ENCODE measurements around the gene CALN1.

Gene CALN1

DNA sequence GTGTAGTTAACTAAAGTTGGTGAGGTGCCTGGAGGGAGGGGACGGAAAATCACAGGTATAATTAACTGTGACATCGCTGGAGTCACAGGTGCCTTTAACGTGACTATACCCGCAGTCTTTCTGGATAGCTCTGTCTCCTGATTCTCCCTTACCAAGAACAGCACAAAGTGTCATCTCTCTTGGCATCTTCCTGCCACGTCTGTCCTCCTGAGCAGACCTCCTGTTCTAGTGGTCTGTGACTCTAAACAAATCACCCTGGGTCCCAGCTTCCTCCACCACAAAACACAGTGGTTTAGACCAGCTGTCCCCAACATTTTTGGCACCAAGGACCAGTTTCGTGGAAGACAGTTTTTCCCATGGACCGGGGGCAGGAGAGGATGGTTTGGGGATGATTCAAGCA is 90.5 kb downstream of the CALN1 start:
- DNase-seq: no peak

DNA sequence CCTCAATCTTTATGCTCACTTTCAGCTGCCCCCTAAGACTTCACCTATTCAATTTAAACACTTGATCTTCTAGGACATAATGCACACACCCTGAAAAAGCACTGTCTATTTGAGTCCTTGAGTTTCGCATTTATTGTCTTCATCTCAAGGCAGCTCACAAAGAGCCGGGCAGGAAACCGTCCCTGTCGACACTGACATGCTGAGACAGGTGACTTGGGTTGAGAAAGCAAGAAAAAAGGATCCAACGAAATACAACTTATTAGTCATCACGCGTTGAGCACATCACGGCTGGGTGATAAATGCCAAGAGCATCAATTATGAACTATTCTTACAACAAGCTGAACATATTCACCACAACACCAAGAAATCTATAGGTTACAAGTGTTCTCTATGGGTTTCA is 91.1 kb downstream of the CALN1 start:
- DNase-seq: no peak

DNA sequence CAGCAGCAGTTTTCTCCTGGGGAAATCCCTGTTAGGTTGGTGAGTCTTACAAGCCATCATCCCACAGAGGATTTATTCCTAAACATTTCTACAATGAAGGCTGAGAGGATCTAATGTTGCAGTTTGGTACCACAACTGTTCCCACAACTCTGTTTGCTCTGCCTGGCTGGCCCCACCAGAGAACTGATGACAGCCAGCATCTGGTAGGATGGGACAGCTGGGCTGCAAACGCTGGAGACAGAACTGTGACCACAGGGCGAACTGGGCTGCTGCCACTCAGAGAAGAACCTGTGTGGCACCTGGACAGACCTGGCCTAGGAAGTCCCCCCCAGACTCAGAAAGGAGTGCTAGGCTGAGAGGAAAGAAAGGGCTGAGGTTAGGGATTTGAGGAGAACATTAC is 94.8 kb downstream of the CALN1 start:
- DNase-seq: no peak

DNA sequence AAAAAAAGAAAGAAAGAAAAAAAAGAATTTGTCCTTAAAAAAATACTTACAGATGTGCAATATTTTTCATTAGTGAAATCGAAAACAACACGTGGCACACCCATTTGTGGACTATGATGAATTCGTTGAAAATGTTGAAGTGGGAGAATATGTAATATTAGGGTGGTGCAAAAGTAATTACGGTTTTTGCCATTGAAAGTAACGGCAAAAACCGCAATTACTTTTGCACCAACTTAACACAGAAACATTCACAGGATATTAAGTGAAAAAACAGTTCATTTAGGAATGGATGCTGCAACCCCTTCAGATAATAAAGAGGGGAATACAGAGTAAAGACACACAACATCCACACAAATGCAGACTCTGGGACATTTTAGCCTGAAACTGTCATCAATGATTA is 96.0 kb downstream of the CALN1 start:
- no peak for DNase-seq

DNA sequence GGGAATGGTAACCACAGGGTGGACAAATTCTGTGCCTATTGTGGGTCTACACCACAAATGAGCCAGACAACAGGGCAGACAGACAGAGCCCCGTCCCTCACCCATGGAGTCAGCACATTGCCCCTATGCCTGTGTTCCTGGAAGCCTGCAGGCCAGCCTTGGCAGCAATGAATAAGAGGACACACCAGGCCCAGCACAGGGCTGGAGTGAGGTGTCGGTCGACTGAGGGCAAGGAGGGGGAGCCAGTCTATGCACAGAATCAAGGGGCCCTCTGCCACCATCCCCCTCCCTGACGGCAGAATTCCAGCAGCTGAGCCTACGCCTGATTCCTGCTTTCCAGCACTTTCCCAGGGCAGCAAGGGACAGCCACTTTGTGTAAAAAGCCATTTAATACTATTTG is 98.2 kb downstream of the CALN1 start:
- DNase-seq: no peak

DNA sequence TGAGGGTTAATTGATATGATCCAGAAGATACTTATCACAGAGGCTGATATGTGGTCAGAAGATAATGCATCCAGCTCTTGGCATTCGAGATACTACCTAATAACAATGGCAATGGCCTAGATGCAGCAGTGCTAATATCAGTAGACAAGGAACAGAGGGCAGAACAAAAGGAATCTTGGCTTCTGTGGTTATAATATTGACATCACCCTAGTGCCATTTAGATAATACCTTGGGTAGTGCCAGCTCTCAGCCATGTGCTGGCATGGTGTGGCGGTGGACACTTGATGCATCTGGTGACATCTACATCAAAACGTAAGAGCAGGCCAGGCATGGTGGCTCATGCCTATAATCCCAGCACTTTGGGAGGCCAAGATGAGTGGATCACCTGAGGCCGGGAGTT is 101.8 kb downstream of the CALN1 start:
- DNase-seq: no peak

DNA sequence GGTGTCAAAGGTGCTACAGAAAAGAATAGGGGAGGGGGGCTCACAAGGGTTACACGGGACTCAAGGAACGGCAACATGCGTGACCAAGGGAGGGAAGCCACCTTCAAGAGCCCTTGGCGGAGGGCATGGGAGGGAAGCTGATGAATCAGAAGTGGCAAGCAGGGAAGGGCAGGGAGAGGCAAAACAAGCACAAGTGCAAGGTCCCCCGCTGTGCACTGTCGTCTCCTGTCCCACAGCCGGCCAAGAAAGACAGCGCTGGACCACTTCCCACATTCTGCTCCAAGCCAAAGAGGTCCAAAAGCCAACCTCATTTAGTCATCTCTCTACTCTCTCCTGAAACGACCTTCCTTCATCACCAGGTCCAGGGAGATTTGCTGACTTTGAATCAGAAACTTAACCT is 102.7 kb downstream of the CALN1 start:
- no peak for DNase-seq

DNA sequence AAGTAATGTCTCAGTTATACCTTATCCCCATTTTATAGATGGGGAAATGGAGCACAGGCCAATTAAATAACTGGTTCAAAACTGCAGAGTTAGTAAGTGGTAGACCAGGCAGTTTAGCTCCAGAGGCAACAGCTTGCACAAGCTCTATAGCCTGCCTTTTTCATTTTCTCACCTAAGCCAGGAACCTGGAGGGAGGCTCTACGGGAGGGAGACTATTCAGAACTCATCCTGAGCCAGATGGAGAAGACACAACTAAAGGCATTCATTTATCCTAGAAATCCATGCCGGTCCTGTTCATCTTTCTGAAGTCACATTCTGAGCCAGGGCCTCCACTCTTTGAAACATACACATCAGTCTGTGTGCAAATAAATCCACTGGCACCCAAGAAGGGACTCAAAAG is 103.2 kb downstream of the CALN1 start:
- no peak for DNase-seq

DNA sequence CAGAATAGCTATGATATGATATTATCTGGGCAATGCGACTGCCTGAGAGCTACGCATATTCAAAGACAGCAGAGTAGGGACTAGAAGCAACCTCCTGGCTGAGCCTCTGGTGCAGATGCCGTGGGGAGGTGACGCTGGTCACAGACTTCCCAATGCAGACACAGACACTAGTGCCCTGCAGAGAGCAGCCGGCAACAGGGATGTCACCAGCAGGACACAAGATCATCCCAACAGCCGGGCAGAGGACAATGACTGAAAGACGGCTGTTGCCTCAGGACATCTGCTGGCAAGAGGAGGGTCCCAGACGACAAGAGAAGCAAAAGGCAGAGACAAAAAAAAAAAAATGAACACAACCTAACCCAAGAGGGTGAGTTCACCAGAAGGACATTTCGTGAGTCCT is 104.6 kb downstream of the CALN1 start:
- no peak for DNase-seq

DNA sequence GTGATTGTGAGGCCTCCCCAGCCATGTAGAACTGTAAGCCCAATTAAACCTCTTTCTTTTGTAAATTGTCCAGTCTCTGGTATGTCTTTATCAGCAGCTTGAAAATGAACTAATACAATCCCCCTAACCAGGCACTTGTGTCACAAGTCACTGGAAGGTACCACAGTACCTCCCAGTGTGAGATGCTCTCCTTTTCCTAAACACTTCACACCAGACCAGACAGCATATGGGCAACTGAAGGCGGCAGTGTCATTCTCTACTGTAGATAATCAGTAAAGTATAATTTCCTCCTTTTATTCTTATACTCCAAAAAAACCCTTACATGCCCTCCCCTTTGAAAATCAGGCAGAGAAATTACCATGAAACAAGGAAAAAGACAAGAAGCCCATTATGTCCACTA is 113.2 kb downstream of the CALN1 start:
- DNase-seq: no peak

DNA sequence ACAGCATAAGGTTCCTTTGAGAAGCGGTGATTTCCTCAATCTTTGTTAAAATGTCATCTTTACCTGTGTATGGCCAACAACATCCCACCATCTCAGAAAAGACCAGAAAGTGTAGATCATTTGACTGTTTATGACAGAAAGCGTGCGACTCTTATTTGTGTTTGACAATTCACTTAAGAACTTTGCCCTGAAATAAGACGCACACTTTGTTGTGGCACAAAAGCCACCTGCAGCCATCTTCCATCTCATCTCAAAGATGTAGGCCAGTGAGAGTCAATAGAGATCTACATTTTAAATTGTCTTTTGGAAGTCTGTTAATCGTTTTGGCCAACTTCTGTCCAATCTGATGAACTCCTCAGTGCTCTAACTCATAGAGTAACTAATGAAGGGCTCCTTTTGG is 114.0 kb downstream of the CALN1 start:
- no peak for DNase-seq

DNA sequence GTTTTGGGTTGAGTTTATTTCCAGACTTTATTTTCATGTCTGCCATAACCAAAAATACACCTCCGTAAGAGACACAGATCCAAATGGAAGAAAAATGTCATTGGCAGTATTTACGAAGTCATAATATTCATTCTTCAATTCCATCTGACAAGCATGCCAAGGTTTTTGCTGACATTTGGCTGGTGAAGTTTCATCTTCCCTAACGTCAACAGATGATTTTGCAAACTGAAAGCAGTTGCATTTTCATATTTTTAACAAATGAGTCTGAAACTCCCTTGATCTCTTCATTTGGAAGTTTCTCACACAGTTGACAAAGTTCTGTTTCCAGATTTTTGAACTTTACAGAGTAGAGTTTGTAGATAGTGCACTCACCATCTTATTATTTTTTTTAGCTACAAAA is 114.5 kb downstream of the CALN1 start:
- DNase-seq: no peak

DNA sequence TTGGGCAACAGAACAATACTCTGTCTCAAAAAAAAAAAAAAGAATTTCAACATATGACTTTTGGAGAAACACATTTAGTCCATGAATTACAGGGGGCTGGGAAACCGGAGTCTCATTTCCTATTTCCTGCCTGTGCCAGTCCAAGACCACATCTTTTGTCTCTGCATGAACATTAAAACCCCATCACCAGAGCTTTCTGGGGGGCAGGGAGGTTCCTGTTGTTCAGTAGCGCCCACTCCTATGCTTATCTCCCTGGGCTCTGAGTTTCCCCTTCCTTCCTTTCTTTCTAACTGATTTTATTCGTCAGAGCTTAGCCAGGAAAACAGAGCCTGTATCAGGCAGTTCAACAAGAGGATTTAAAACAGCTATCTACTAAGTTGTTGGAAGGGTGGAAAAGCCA is 119.3 kb downstream of the CALN1 start:
- no peak for DNase-seq

DNA sequence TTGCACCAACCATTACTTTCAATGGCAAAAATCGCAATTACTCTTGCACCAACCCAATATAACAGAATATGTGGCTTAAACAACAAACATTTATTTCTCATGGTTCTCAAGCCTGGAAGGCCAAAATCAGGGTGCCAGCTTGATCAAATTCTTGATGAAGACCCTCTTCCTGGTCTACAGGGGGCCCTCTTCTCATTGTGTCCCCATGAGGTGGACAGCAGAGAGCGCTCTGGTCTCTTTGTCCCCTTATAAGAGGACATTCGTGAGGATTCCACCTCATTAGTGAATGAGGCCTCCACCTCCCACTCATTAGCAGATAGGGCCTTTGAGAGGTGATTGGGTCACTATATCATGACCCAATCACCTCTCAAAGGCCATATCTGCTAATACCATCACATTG is 120.0 kb downstream of the CALN1 start:
- no peak for DNase-seq

DNA sequence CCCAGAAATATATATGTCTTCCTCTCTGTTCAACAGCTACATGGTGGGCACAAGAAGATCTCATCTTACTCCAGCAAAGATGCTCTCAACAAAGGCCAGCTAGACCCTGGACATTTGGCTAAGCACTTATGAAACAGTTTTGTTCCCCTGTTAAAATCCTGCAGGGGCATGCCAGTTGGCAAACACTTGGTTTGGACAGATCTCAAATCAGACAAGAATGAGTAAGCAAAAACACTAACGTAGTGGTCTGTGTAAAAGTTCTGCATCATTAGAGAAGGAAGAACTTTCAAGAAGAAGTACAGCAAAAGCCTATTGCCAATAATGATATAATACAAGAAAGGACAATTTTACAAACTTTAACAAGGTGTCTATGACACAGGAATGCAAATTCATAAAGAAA is 125.6 kb downstream of the CALN1 start:
- no peak for DNase-seq

DNA sequence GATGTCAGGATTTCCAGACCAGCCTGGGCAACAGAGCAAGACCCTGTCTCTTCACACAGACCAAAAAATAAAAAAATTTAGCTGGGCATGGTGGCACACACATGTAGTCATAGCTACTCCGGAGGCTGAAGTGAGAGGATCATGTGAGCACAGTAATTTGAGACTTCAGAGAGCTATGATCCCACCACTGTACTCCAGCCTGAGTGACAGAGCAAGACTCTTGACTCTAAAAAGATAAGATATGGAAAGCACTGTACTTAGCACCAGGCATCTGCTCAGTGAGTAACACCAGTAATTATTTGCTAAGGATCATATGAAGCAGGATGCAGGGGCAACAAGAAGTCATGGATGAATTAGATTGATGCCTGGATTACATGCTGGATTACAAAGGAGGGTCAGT is 128.8 kb downstream of the CALN1 start:
- no peak for DNase-seq

DNA sequence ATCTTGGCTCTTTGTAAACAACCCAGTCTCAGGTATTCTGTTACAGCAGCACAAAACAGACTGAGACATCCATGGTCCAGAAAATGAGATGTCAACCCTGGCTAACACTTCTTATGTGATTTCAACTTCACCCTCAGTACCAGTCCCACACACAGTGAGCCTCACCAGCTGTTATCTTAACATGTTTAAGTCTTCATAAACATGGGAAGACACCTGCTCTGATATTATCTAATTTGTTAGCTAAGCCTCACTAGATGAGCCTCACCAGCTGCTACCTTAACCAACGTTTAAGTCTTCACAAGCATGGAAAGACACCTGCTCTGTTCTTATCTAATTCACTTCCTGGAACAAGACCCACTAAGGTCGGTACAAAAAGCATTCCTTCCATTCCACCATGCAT is 130.8 kb downstream of the CALN1 start:
- no peak for DNase-seq

DNA sequence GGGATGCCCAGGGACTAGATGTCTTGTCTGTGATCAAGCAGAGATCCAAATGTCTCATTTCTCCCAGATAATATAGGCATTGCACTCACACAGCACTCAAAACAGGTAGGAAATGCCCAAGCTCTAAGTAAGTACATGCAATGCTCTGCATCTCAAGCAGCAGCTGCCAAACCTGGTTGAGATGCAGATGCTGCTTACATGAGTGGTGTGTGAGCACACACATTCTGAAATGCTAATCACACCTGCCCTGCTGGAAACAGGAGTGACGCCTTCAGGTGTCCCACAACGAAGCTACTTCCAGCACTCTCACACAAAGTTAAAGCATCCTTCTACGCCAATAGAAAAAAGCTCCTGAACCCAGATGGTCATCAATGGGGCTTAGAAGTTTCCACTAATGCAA is 132.9 kb downstream of the CALN1 start:
- no peak for DNase-seq

DNA sequence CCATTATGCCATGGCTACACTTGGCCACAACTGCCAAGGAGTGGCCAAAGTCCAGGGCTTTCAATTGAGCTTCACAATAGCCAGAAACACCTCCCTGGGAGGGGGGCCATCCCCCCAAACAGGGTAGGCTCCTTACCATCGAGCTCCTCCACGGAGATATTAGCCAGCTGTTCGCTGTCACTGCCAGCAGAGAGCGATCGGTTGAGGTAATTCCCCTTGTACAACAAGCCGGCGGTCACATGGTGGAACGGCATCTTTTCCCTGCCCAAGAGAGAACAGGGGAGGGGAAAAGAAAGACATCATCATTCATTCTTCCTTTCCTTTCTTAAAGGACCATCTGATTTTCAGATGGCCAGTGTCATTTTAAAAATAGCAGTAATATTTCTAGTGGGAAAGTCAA is 133.6 kb downstream of the CALN1 start:
- DNase-seq: no peak

DNA sequence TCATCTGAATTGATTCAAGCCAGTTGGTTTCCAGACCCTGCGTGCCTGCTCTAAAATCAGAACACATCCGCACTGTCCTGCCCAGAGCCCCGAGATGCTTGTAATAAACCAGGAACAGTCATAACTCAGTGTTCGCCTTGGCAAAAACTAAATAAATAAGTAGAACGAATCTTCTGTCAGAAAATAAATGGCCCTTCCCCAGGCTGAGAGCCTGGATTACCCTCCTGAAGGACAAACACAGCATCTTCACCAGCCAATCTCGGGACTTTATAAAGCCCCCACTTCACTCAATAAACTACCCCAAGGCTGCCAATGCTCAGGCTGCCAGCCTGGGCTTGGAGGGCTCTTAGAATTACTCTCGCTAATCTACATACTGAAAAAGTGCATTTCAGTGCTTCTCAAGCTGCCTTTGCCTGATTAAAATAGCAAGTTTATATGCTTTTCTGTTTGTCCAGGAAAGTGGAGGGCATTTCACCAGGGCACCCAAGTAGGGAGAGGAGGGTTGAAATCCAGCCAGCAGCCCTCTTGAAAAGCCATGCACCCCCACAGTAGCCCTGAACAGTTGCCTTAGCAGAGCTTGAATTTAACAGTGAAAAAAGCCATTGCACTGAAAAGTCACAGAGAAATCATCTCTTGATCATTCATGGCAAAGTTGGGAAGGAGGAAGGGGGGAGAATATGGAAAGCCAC is 136.6 kb downstream of the CALN1 start:
- DNase-seq: no peak

DNA sequence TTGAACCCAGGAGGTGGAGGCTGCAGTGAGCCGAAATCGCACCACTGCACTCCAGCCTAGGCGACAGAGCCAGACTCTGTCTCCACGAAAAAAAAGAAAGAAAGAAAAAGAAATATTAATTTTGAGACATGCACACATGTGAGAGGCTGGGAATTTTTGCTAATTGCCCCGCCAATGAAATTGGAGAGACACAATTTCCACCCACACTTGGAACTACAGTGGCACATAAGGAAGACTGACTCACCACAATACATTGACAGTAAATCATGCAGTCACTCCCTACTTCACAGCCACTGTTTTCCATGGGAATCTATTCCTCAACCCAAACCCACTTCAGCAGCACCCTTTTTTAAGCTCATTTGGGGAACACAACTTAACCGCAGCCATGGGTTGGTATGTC is 139.7 kb downstream of the CALN1 start:
- DNase-seq: no peak

DNA sequence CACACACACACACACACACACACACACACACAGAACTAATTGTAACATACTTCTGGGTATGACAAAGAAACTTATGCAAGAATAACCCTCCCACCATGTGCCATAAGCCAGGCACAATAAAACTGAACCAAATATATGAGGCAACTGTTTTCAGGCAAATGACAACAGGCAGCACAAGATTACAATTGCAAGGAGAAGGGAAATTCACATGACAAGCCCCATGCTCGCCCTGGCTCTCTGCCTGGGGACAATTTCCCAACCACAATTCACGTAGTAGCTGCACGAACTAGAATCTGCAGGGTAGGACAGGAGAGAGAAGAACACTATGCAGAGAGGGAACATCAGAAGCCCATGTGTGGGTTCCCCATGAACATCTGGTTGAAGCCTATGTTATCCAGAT is 143.3 kb downstream of the CALN1 start:
- DNase-seq: no peak

DNA sequence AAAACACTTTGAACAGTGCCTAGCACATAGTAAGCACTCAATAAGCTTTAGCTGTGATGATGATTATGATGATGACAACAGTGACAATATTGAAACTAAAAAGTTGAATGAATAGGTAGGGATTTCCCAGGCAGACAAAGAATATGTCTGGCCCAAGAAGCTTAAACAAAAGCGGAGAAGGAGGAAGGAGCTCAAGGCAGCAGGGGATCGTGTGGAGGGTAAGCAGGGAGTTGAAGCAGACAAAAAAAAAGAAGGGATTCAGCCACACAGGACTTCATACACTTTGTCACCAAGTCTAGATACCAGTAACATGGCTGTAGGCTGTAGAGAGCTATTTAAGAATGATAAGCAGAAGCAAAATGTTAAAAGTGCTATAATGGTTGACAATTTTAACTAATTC is 144.0 kb downstream of the CALN1 start:
- DNase-seq: no peak

DNA sequence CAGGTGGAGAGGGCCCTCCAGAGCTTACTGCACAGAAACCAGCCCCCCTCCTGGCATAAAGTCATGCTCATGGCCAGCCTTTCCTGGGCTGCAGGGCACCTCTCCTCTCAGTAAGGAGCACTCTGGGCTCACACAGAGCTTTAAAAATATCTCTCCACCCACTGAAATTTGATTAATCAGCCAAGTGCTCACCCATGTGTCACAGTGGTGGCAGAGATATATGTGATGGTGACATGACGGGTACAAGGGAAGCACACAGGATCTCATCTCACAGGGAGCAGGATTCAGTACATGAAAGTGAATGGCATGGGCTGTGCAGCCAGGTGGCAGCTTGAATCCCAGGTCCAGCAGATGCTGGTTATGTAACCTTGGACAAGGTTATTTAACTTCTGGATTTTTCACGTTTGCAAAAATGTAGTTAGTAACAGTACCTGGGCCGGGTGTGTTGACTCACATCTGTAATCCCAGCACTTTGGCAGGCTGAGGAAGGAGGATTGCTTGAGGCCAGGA is 144.8 kb downstream of the CALN1 start:
- no peak for DNase-seq

DNA sequence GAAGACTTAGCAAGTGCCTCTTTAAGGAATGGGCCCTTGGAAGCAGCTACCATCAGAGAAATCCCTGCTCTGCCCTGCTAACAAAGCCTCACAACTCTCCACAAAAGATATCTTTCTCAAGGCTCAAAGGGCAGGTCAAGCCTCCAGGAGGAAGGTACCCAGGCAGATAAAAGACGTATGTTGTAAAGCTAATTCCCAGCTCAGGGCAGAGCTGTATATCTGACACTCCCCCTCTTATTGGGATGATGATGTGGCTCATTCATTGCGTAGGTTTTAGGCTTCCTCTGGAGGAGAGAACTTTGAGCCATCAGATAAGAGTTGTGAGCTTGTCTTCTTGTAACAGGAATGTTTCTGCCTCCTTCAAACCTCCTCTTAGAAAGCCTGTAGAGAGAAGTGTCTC is 145.4 kb downstream of the CALN1 start:
- DNase-seq: no peak

All from stimulated activated CD4-positive, alpha-beta T cell treated with anti-CD3 and anti-CD28 coated beads, Interleukin-15, amount 100 ng/mL, for 24 hours (primary cell).